WI38 (cell line): ENCODE data around the gene ABHD2.
A peak's percentile ranks its signal among the peaks of the same experiment; 100 is the strongest.

ENCODE experiments used
- H3K4me3 ChIP-seq: 2 replicates; pipeline ENCODE4 v1.5.1; 2011; ENCODE audit warnings: low read depth, mild to moderate bottlenecking, control low read depth, low read length
- CTCF ChIP-seq: IDR thresholded peaks from 2 replicates; pipeline ENCODE4 v1.5.1; 2012; ENCODE audit warnings: low read depth, mild to moderate bottlenecking, control low read depth, low read length

Gene ABHD2

GRCh38 chr15:89167267-89168176 is 79.3 kb downstream of the ABHD2 start:
- H3K4me3 ChIP-seq = no peak overlapping the region
- no peak for TF ChIP-seq CTCF

GRCh38 chr15:89168316-89168833 is 80.1 kb downstream of the ABHD2 start:
- no peak for TF ChIP-seq CTCF
- no peak overlapping the region for H3K4me3 ChIP-seq

GRCh38 chr15:89170364-89170763 is 82.1 kb downstream of the ABHD2 start:
- TF ChIP-seq CTCF = no peak

GRCh38 chr15:89171136-89172072 is 83.1 kb downstream of the ABHD2 start:
- peak; percentile 73 for TF ChIP-seq CTCF
- H3K4me3 ChIP-seq = no peak overlapping the region

More at GRCh38 chr15:89170364-89170763, 82.1 kb downstream of the ABHD2 start:
- no peak overlapping the region for H3K4me3 ChIP-seq

- TF ChIP-seq CTCF = no peak
Measured at GRCh38 chr15:89172921-89173320, 84.7 kb downstream of the ABHD2 start.

GRCh38 chr15:89174476-89174875 is 86.2 kb downstream of the ABHD2 start:
- no peak for TF ChIP-seq CTCF
- no peak overlapping the region for H3K4me3 ChIP-seq

More at GRCh38 chr15:89172921-89173320, 84.7 kb downstream of the ABHD2 start:
- no peak overlapping the region for H3K4me3 ChIP-seq
